Measurements from ENCODE around the gene PCCA.

Gene PCCA

DNA sequence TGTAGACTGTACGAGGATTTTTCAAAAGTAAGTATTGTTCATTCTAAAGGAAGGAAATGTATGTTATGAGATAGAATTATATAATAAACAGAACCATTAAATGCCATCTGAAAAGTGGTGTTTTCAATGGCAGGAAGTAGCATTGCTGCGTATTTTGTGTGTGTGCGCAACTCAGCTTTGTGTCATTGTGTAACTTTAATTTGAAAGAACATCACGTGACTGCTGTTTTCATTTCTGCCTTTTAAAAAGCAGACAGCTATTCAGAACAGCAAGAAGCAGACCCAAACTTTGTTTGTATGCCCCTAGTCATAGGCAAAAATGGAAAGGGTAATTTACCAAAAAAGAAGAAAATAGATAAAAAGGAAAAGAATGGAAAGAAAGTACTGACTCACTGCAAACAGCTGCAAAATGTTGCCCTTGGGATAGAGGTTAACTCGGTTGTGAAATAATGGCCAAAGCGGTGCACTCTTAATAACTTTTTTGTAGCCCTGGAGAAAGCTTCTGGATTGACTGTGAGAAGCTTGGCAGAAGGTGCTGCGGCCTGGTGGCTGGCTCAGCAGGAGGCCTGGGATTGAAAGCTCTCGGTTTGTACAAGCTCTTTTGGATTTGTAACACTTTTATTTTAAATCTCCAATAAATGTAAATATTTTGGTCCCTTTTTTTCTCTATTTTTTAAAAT, 402.4 kb downstream of the PCCA start:
- Mint-ChIP-seq H3K9me3 (no peaks in the 10 kb centered on the region), H3K27me3 (no peaks in the 10 kb centered on the region), H3K36me3 (ENCODE audit: low read depth) (no peaks in the 10 kb centered on the region), H3K27ac (no peak overlapping the region), H3K4me1 (ENCODE audit: low read depth) (no peaks in the 10 kb centered on the region), H3K4me3 (no peak overlapping the region)
- DNase-seq = no peak

DNA sequence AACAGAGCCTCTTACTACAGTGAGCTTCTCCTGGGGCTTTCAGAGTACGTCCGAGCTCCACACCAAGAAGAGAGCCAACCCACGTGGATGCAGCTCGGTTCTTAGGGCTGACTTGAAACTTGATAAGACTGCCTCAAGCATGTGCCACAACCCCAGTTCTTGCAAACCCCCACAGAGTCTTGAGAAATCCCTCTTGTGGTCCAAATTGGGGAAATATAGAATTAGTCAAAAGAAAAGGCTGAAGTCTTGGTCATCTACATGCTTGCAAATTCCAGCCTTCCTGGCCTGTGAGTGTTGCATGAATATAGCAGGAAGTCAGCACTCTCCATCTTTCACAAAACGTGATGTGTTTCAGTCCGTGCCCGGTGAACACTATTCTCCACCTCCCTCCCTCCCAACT, 404.5 kb downstream of the PCCA start:
- Mint-ChIP-seq H3K27ac (no peak overlapping the region), H3K9me3 (no peaks in the 10 kb centered on the region), H3K4me3 (no peak overlapping the region), H3K27me3 (no peaks in the 10 kb centered on the region), H3K36me3 (ENCODE audit: low read depth) (no peaks in the 10 kb centered on the region), H3K4me1 (ENCODE audit: low read depth) (no peaks in the 10 kb centered on the region)
- no peak for DNase-seq

DNA sequence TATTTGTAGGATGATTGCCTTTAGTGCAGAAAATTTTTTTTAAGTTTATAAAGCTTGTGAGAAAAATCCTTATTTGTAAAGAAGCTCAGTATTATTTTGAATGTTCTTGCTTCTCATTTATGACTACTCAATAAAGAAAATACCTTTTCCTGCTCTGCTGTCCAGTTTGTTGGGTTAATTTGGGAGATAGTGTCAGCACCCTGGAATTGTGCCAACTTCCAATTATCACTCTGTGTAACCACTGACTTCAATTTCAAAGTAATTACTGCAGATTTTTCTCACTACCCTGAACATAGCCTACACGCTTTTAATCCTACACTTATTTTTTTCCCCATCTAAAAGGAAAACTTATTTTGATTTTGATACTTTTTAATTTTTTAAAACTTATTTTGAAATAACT, 406.6 kb downstream of the PCCA start:
- DNase-seq = no peak
- no peaks in the 10 kb centered on the region for H3K36me3 Mint-ChIP-seq (ENCODE audit: low read depth)
- H3K9me3 Mint-ChIP-seq = no peaks in the 10 kb centered on the region
- no peaks in the 10 kb centered on the region for H3K4me1 Mint-ChIP-seq (ENCODE audit: low read depth)
- no peak overlapping the region for H3K4me3 Mint-ChIP-seq
- H3K27ac Mint-ChIP-seq = no peak overlapping the region
- H3K27me3 Mint-ChIP-seq = no peaks in the 10 kb centered on the region

DNA sequence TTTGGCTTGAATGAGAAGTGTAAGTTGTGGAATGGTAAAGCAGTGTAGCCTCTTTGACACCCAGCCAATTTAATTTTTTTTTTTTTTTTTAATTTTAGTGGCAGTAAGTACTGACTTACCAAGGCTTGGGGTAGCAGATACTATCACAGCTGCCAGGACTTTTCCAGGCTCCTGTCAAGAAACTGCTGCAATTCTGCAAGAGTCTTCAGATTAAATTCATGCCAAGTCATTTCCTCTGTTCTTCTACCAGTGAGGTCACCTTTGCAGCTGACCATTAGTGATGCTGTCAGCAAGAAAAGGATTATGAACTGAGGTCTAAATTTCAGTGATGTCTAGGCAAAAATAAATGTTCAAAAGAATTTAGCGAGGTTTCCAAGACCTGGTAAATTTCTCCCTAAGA, 408.5 kb downstream of the PCCA start:
- no peaks in the 10 kb centered on the region for H3K36me3 Mint-ChIP-seq (ENCODE audit: low read depth)
- H3K4me1 Mint-ChIP-seq (ENCODE audit: low read depth) = no peaks in the 10 kb centered on the region
- no peak overlapping the region for H3K4me3 Mint-ChIP-seq
- no peak for DNase-seq
- no peaks in the 10 kb centered on the region for H3K9me3 Mint-ChIP-seq
- H3K27ac Mint-ChIP-seq = no peak overlapping the region
- no peaks in the 10 kb centered on the region for H3K27me3 Mint-ChIP-seq

DNA sequence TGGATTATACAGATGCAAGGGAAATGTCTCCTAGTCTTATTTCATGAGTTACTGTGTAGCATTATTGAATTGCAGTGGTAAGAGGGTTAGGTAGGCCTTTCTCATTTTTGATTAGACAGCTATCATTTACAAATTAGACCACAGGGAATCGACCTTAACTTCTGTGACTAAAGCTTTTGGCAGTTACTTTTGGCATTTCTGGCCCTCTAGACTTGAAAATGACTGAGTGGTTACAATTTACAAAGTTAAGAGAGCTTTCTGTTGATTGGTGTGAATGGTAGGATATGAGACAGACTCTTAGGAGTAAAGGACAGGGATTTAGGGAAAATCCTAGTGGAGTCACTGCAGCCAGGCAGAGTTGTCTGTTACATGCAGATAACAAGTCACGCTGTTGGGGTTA, 413.6 kb downstream of the PCCA start:
- Mint-ChIP-seq H3K9me3 (no peaks in the 10 kb centered on the region), H3K4me3 (no peak overlapping the region), H3K4me1 (ENCODE audit: low read depth) (peaks cover 12% of the 10 kb centered on the region), H3K27ac (no peak overlapping the region), H3K27me3 (peaks cover 17% of the 10 kb centered on the region), H3K36me3 (ENCODE audit: low read depth) (no peaks in the 10 kb centered on the region)
- DNase-seq = no peak

DNA sequence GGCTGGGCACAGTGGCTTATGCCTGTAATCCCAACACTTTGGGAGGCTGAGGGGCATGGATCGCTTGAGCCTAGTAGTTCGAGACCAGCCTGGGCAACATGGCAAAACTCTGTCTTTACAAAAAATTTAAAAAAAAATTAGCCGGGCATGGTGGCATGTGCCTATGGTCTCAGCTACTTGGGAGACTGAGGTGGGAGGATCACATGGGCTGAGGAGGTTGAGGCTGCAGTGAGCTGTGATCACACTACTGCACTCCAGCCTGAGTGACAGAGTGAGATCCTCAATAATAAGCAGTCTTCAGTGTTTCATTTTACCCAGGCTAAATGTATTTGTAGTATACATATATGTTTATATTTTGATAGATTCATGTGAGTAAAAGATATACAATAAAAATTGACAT, 414.7 kb downstream of the PCCA start:
- no peaks in the 10 kb centered on the region for H3K36me3 Mint-ChIP-seq (ENCODE audit: low read depth)
- no peak for DNase-seq
- H3K4me3 Mint-ChIP-seq = no peak overlapping the region
- H3K27ac Mint-ChIP-seq = no peak overlapping the region
- H3K27me3 Mint-ChIP-seq = peaks cover 17% of the 10 kb centered on the region
- no peaks in the 10 kb centered on the region for H3K9me3 Mint-ChIP-seq
- H3K4me1 Mint-ChIP-seq (ENCODE audit: low read depth) = peaks cover 14% of the 10 kb centered on the region

DNA sequence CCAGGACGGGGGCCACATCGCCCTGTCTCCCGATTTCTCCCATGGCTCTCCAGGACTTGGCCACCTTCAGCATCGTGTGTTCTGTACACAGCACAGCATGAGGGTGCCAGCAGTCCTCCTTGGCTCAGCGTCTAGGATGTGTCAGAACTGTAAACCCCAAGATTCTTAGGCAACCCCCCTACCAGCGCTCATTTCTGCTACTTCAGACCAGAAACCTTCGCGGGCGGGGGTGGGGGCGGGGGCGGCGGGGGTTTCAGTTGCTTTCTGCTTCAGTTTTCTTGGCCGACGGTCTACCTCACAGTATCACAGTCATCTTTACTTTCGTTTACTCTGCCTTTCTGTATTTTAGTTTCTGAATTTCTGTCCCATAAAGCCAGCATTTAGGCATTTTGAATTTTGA, 417.3 kb downstream of the PCCA start:
- Mint-ChIP-seq H3K4me1 (ENCODE audit: low read depth) (peaks cover 14% of the 10 kb centered on the region), H3K27me3 (peaks cover 17% of the 10 kb centered on the region), H3K9me3 (no peaks in the 10 kb centered on the region), H3K4me3 (peak overlapping the region; percentile 50), H3K27ac (peak overlapping the region; percentile 70), H3K36me3 (ENCODE audit: low read depth) (no peaks in the 10 kb centered on the region)
- DNase-seq = peak; percentile 59

DNA sequence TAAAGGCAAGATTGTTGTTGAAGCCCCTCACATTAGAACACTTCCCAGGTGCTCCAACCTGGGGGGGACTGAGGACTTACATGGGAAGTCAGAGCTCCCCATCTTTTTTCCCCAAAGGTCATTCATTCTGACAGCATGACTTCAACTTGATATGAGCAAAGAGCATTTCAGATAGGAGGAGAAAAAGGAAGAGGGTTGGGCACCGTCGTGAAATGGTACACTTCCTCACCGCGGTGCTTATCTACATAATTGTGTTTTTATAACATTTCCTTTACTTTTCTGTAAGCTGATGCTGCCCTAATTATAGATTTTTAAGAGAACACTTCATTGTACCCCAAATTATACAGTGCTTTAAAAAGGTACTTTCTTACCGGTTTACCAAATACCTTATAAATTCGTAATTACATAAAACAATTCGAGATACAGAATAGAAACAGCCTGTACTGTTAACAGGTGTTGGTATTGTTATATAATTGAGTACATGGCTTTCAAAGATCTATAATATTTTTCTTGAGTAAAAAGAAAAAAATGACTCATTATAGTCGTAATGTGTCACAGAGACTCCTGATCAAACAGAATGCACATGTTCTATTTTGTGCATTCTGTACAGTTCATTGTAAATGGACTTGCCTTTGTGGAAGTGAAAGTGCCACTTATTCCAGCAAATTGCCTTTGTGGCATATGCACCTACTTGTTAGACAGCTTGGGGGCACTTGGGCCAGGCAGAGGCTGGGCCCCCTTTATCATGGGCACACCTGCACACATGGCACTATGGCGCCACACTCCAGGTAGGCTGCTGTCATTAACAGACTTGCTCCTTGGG, 417.9 kb downstream of the PCCA start:
- Mint-ChIP-seq H3K4me3 (peak overlapping the region; percentile 50), H3K27me3 (peaks cover 17% of the 10 kb centered on the region), H3K27ac (peak overlapping the region; percentile 70), H3K4me1 (ENCODE audit: low read depth) (peaks cover 14% of the 10 kb centered on the region), H3K9me3 (no peaks in the 10 kb centered on the region), H3K36me3 (ENCODE audit: low read depth) (no peaks in the 10 kb centered on the region)
- DNase-seq = no peak

DNA sequence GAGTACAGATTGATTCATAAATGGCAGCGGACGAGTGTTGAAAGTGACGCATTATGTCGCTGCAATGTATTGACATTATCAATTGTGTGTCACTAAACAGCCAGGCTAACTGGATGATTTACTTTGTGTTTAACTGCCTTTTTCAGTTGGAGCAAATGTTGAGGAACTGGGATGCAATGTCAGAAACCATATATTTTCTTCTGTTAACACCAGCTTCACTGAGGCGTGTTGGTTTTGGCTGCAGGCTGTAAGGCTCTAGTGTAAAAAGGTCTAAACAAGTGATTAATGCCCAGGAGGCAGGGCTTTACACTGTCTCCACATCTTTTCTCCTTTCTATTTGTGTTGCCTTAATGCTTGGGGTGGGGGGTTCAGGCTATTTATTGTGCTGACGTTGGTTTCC, 419.6 kb downstream of the PCCA start:
- DNase-seq = no peak
- Mint-ChIP-seq H3K4me3 (no peak overlapping the region), H3K4me1 (ENCODE audit: low read depth) (peaks cover 14% of the 10 kb centered on the region), H3K9me3 (no peaks in the 10 kb centered on the region), H3K27ac (no peak overlapping the region), H3K36me3 (ENCODE audit: low read depth) (no peaks in the 10 kb centered on the region), H3K27me3 (peaks cover 13% of the 10 kb centered on the region)

DNA sequence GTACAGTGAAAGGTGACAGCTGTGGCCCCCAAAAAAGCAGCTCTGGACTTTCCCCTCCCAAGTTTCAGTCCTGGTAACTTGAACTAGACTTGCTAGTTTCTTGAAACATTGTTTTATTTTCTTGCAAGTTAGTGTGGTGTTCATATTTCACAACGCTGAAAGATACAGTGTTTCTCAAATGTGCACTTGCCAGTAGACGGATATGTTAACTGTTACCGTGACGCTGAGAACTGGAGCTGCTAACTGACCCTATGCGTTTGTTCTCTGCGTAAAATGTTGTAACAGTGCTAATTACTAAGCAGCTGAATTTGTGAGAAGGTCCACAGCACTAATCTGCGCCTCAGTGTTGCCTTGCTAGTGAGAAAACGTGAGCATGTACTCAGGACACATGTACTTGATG, 420.1 kb downstream of the PCCA start:
- H3K9me3 Mint-ChIP-seq = no peaks in the 10 kb centered on the region
- H3K4me3 Mint-ChIP-seq = no peak overlapping the region
- peaks cover 14% of the 10 kb centered on the region for H3K4me1 Mint-ChIP-seq (ENCODE audit: low read depth)
- no peak for DNase-seq
- H3K27ac Mint-ChIP-seq = no peak overlapping the region
- peaks cover 13% of the 10 kb centered on the region for H3K27me3 Mint-ChIP-seq
- no peaks in the 10 kb centered on the region for H3K36me3 Mint-ChIP-seq (ENCODE audit: low read depth)

DNA sequence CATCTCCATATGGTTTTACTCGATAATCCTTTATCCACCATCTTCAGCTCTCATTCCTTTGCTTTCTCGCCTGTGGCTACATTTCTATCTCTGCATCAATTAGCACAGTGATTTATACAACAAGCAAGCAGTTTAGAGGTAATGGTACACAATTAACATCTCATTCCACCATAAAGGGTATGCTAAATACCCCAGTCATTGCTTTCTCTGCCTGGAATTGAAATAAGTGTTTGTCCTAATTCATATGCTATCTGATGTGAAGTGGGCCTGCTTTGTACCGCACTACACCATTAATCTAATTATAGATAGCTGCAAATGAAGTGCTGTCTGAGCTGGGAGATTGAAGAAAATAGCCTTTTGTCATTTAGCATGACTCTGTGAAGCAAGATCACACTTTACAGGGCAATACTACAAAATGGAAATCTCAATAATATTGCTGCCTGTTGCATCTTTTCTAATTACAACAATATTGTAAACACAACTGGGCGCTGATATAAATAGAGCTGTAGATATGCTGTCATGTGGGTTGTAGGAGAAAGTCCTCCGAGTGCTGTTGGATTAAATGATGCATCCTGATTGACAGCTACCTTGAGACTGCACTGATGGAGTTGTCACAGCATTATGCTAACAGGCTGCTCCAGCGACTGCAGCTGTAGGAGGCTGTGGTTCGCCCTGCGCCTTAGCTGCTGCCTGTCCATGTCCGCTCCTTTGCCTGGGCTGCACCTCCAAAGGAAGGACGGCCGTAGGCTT, 421.5 kb downstream of the PCCA start:
- no peaks in the 10 kb centered on the region for H3K36me3 Mint-ChIP-seq (ENCODE audit: low read depth)
- no peaks in the 10 kb centered on the region for H3K9me3 Mint-ChIP-seq
- no peak overlapping the region for H3K27ac Mint-ChIP-seq
- H3K27me3 Mint-ChIP-seq = peaks cover 3% of the 10 kb centered on the region
- no peak for DNase-seq
- H3K4me1 Mint-ChIP-seq (ENCODE audit: low read depth) = peaks cover 17% of the 10 kb centered on the region
- H3K4me3 Mint-ChIP-seq = no peak overlapping the region

DNA sequence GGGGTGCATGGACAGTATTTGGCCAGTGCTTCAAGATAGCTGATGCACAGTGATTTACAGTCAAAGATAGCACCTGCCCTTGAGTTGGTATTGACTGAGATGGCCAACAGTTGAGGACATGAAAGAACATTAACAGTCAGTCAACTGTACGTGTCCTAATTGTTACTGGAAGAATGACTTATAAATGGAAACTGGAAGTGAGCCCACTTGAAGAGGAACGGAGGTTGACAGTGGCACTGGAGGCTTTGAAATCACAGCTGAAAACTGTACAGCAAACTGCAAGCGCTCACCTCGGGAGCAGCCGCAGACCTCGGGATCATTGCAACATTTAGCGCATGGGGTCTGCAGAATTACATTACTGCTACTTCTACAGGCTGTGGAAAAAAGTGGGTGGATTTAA, 422.6 kb downstream of the PCCA start:
- no peak for DNase-seq
- H3K27me3 Mint-ChIP-seq = no peaks in the 10 kb centered on the region

DNA sequence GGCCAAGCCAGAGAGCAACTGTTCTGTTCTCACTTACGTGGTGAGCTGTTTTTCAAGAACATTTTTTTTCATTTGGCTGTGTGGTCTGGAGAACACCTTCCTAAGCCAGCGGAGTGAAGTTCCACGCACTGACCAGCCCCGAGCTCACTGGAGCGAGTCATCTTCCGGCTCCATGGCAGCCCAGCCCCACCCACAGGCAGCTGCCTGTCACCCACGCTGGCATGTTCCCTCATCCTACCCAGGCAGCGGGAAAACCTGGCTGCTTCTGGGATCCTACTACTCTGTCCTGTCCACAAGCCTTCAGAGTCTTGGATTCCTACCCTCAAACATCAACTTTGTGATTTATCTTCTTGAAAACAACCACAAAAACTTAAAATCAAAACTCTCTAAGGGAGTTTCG, 423.5 kb downstream of the PCCA start:
- Mint-ChIP-seq H3K4me1 (ENCODE audit: low read depth) (peaks cover 8% of the 10 kb centered on the region), H3K36me3 (ENCODE audit: low read depth) (no peaks in the 10 kb centered on the region), H3K4me3 (no peak overlapping the region), H3K27me3 (no peaks in the 10 kb centered on the region), H3K27ac (no peak overlapping the region), H3K9me3 (no peaks in the 10 kb centered on the region)
- DNase-seq = no peak

More for the DNA sequence above, 422.6 kb downstream of the PCCA start:
- Mint-ChIP-seq H3K9me3 (no peaks in the 10 kb centered on the region), H3K27ac (no peak overlapping the region), H3K4me1 (ENCODE audit: low read depth) (peaks cover 15% of the 10 kb centered on the region), H3K4me3 (no peak overlapping the region), H3K36me3 (ENCODE audit: low read depth) (no peaks in the 10 kb centered on the region)

DNA sequence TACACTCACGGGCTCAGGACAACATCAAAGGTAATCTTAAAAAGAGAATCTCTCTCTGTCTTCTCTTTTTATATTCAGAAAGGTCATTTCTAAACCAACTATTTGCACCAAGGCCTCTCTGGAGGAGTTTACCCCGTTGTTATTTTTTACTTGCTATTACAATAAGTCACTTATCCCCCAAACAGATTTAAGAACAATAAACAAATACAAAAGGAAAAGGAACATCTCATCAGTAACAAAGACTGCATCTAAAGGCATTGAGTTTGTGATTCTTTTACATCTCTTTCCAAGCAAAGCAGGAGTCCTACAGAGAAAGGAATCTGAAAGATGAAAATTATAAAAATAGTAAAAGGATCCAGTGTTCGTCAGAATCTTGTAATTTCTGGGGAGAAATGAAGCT, 424.3 kb downstream of the PCCA start:
- no peaks in the 10 kb centered on the region for H3K27me3 Mint-ChIP-seq
- no peak for DNase-seq
- H3K9me3 Mint-ChIP-seq = no peaks in the 10 kb centered on the region
- no peak overlapping the region for H3K4me3 Mint-ChIP-seq
- no peaks in the 10 kb centered on the region for H3K36me3 Mint-ChIP-seq (ENCODE audit: low read depth)
- H3K4me1 Mint-ChIP-seq (ENCODE audit: low read depth) = peaks cover 13% of the 10 kb centered on the region
- no peak overlapping the region for H3K27ac Mint-ChIP-seq

Data from activated T-cell treated with anti-CD3 and anti-CD28 coated beads, Interleukin-2, amount 50 U/mL, for 24 hours (primary cell).